ENCODE results near the gene SMIM10L2A. TPM values are rescaled to one million over a fixed set of nuclear protein-coding genes. Genes with fewer than 3 reads are reported as not detected.

SMIM10L2A gene
- total RNA-seq, result under 1 TPM; 0.14 to 0.63 TPM

GRCh38 chrX:135421932-135422809, at the start of gene SMIM10L2A:
TSS of gene SMIM10L2A (plus strand) at chrX:135421944. CDS start at chrX:135422132, 188 bp downstream.
- Histone ChIP-seq H3K4me3 (peak within 1 kb of the TSS; percentile 67), H3K36me3 (no peaks in the 10 kb centered on the region), H3K4me1 (ENCODE audit: control insufficient read depth in 1 of 2, low read depth in 2 of 2) (no peaks in the 10 kb centered on the region), H3K27me3 (replicated peaks; ENCODE audit: insufficient read depth) (no peaks in the 10 kb centered on the region), H3K27ac (no peak within 1 kb of the TSS), H3K9me3 (no peaks in the 10 kb centered on the region)
- DNase-seq (ENCODE audit: low spot score) (no peak), ATAC-seq (ENCODE audit: insufficient number of reproducible peaks, low FRiP score, low read depth) (no peak)
- TF ChIP-seq, protein P1, sequence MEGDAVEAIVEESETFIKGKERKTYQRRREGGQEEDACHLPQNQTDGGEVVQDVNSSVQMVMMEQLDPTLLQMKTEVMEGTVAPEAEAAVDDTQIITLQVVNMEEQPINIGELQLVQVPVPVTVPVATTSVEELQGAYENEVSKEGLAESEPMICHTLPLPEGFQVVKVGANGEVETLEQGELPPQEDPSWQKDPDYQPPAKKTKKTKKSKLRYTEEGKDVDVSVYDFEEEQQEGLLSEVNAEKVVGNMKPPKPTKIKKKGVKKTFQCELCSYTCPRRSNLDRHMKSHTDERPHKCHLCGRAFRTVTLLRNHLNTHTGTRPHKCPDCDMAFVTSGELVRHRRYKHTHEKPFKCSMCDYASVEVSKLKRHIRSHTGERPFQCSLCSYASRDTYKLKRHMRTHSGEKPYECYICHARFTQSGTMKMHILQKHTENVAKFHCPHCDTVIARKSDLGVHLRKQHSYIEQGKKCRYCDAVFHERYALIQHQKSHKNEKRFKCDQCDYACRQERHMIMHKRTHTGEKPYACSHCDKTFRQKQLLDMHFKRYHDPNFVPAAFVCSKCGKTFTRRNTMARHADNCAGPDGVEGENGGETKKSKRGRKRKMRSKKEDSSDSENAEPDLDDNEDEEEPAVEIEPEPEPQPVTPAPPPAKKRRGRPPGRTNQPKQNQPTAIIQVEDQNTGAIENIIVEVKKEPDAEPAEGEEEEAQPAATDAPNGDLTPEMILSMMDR (IDR thresholded peaks at IDR 0.05), result no peak

- DNase-seq (ENCODE audit: low spot score), result no peak
- Histone ChIP-seq H3K27me3 (replicated peaks; ENCODE audit: insufficient read depth) (no peaks in the 10 kb centered on the region), H3K4me1 (ENCODE audit: control insufficient read depth in 1 of 2, low read depth in 2 of 2) (no peaks in the 10 kb centered on the region), H3K4me3 (no peak overlapping the region), H3K36me3 (no peaks in the 10 kb centered on the region), H3K9me3 (no peaks in the 10 kb centered on the region), H3K27ac (no peak overlapping the region)
- TF ChIP-seq, protein P1 (IDR thresholded peaks at IDR 0.05), result no peak
- no peak for ATAC-seq (ENCODE audit: insufficient number of reproducible peaks, low FRiP score, low read depth)
These were observed 48.4 kb upstream of the SMIM10L2A start for GRCh38 chrX:135373357-135373756.

DNA sequence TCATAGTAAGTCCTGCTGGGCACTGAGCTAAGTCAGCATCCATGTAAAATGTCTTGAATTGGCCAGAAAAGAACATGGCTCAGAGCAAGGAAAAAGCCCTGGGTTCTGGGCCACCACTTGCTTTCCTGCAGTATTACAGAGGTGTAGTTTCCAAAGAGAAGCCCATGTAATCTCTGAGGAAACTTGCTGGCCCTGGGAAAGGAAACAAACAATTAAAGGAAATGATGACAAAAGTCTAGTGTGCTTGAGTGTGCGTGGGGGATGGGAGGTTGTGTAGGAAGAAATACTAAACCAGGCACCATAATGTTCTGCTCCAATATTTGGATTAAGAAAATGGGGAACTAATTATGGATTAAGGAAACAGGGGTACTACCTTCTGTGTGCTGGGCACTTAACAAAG, 39.5 kb upstream of the SMIM10L2A start:
- Histone ChIP-seq H3K27me3 (replicated peaks; ENCODE audit: insufficient read depth) (no peaks in the 10 kb centered on the region), H3K9me3 (no peaks in the 10 kb centered on the region), H3K4me1 (ENCODE audit: control insufficient read depth in 1 of 2, low read depth in 2 of 2) (no peaks in the 10 kb centered on the region), H3K27ac (no peak overlapping the region), H3K36me3 (no peaks in the 10 kb centered on the region), H3K4me3 (no peak overlapping the region)
- DNase-seq (ENCODE audit: low spot score), result no peak
- ATAC-seq (ENCODE audit: insufficient number of reproducible peaks, low FRiP score, low read depth), result no peak
- TF ChIP-seq, protein P1 (IDR thresholded peaks at IDR 0.05), result no peak

DNA sequence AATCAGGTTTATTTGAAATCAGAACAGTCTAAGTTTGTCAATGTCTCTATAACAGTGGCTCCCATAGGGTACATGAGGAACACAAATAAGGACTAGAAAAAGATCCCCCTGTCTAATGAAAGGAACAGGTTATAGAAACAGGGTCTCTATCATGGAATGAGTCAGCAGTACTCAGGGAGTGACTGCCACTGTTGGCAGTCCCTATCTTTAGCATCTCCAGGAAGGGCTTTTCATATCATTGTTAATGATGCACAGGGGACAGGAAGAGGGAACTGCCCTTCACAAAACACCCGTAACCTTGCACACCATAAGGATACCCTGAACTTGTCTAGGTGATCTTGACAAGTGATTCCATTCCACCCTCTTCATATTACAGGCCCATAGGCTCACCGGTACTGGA, 38.5 kb upstream of the SMIM10L2A start:
- no peaks in the 10 kb centered on the region for H3K27me3 ChIP-seq (replicated peaks; ENCODE audit: insufficient read depth)
- ATAC-seq (ENCODE audit: insufficient number of reproducible peaks, low FRiP score, low read depth), result no peak
- DNase-seq (ENCODE audit: low spot score), result no peak
- no peaks in the 10 kb centered on the region for H3K4me1 ChIP-seq (ENCODE audit: control insufficient read depth in 1 of 2, low read depth in 2 of 2)
- H3K36me3 ChIP-seq, result no peaks in the 10 kb centered on the region
- H3K27ac ChIP-seq, result no peak overlapping the region
- H3K9me3 ChIP-seq, result no peaks in the 10 kb centered on the region
- TF ChIP-seq, protein P1 (IDR thresholded peaks at IDR 0.05), result no peak
- H3K4me3 ChIP-seq, result no peak overlapping the region

GRCh38 chrX:135384161-135384836, 37.4 kb upstream of the SMIM10L2A start:
- ATAC-seq (ENCODE audit: insufficient number of reproducible peaks, low FRiP score, low read depth) (no peak), DNase-seq (ENCODE audit: low spot score) (no peak)
- Histone ChIP-seq H3K27me3 (replicated peaks; ENCODE audit: insufficient read depth) (no peaks in the 10 kb centered on the region), H3K36me3 (no peaks in the 10 kb centered on the region), H3K4me1 (ENCODE audit: control insufficient read depth in 1 of 2, low read depth in 2 of 2) (no peaks in the 10 kb centered on the region), H3K27ac (no peak overlapping the region), H3K9me3 (no peaks in the 10 kb centered on the region), H3K4me3 (no peak overlapping the region)
- TF ChIP-seq, protein P1 (IDR thresholded peaks at IDR 0.05), result no peak
